ENCODE results near the gene PRDM5.

Gene PRDM5

GRCh38 chr4:120682981-120683380 is 239.5 kb downstream of the PRDM5 start:
- Histone ChIP-seq H3K9me3 (ENCODE audit: insufficient read depth, low read length) (no peaks in the 10 kb centered on the region), H3K9ac (ENCODE audit: insufficient read length, low read depth) (no peak overlapping the region), H3K4me1 (ENCODE audit: insufficient read depth, insufficient read length) (no peaks in the 10 kb centered on the region), H3K4me3 (ENCODE audit: insufficient read length, low read depth) (no peak overlapping the region), H3K27me3 (ENCODE audit: insufficient read depth, insufficient read length) (no peaks in the 10 kb centered on the region), H3K36me3 (ENCODE audit: insufficient read depth, insufficient read length, low read length) (no peaks in the 10 kb centered on the region)
- DNase-seq (ENCODE audit: low read depth, low spot score): no peak
- TF ChIP-seq ZNF274 (IDR thresholded peaks at IDR 0.05; ENCODE audit: low read depth, low read length) (no peak), YY1 (IDR thresholded peaks at IDR 0.05; ENCODE audit: insufficient read depth, insufficient read length) (no peak), SUZ12 (IDR thresholded peaks at IDR 0.05; ENCODE audit: extremely low read depth, insufficient read depth, insufficient read length) (no peak)

- TF ChIP-seq ZNF274 (IDR thresholded peaks at IDR 0.05; ENCODE audit: low read depth, low read length) (no peak), SUZ12 (IDR thresholded peaks at IDR 0.05; ENCODE audit: extremely low read depth, insufficient read depth, insufficient read length) (no peak), YY1 (IDR thresholded peaks at IDR 0.05; ENCODE audit: insufficient read depth, insufficient read length) (no peak)
- no peaks in the 10 kb centered on the region for H3K9me3 ChIP-seq (ENCODE audit: insufficient read depth, low read length)
- no peaks in the 10 kb centered on the region for H3K27me3 ChIP-seq (ENCODE audit: insufficient read depth, insufficient read length)
- H3K9ac ChIP-seq (ENCODE audit: insufficient read length, low read depth): no peak overlapping the region
- no peaks in the 10 kb centered on the region for H3K36me3 ChIP-seq (ENCODE audit: insufficient read depth, insufficient read length, low read length)
- H3K4me3 ChIP-seq (ENCODE audit: insufficient read length, low read depth): no peak overlapping the region
- DNase-seq (ENCODE audit: low read depth, low spot score): no peak
- H3K4me1 ChIP-seq (ENCODE audit: insufficient read depth, insufficient read length): no peaks in the 10 kb centered on the region
Measured at GRCh38 chr4:120680647-120681228, 241.8 kb downstream of the PRDM5 start.

GRCh38 chr4:120673696-120674095 is 248.8 kb downstream of the PRDM5 start:
- no peaks in the 10 kb centered on the region for H3K4me1 ChIP-seq (ENCODE audit: insufficient read depth, insufficient read length)
- TF ChIP-seq ZNF274 (IDR thresholded peaks at IDR 0.05; ENCODE audit: low read depth, low read length) (no peak), SUZ12 (IDR thresholded peaks at IDR 0.05; ENCODE audit: extremely low read depth, insufficient read depth, insufficient read length) (no peak), YY1 (IDR thresholded peaks at IDR 0.05; ENCODE audit: insufficient read depth, insufficient read length) (no peak)
- no peak overlapping the region for H3K4me3 ChIP-seq (ENCODE audit: insufficient read length, low read depth)
- H3K9me3 ChIP-seq (ENCODE audit: insufficient read depth, low read length): peaks cover 16% of the 10 kb centered on the region
- no peaks in the 10 kb centered on the region for H3K36me3 ChIP-seq (ENCODE audit: insufficient read depth, insufficient read length, low read length)
- H3K9ac ChIP-seq (ENCODE audit: insufficient read length, low read depth): no peak overlapping the region
- H3K27me3 ChIP-seq (ENCODE audit: insufficient read depth, insufficient read length): no peaks in the 10 kb centered on the region
- DNase-seq (ENCODE audit: low read depth, low spot score): no peak

- TF ChIP-seq YY1 (IDR thresholded peaks at IDR 0.05; ENCODE audit: insufficient read depth, insufficient read length) (no peak), SUZ12 (IDR thresholded peaks at IDR 0.05; ENCODE audit: extremely low read depth, insufficient read depth, insufficient read length) (no peak), ZNF274 (IDR thresholded peaks at IDR 0.05; ENCODE audit: low read depth, low read length) (no peak)
- no peaks in the 10 kb centered on the region for H3K4me1 ChIP-seq (ENCODE audit: insufficient read depth, insufficient read length)
- H3K36me3 ChIP-seq (ENCODE audit: insufficient read depth, insufficient read length, low read length): no peaks in the 10 kb centered on the region
- DNase-seq (ENCODE audit: low read depth, low spot score): no peak
- H3K9me3 ChIP-seq (ENCODE audit: insufficient read depth, low read length): peaks cover 16% of the 10 kb centered on the region
- H3K9ac ChIP-seq (ENCODE audit: insufficient read length, low read depth): no peak overlapping the region
- no peak overlapping the region for H3K4me3 ChIP-seq (ENCODE audit: insufficient read length, low read depth)
- H3K27me3 ChIP-seq (ENCODE audit: insufficient read depth, insufficient read length): no peaks in the 10 kb centered on the region
Measured at GRCh38 chr4:120672558-120673147, 249.9 kb downstream of the PRDM5 start.

GRCh38 chr4:120672076-120672475 is 250.4 kb downstream of the PRDM5 start:
- Histone ChIP-seq H3K27me3 (ENCODE audit: insufficient read depth, insufficient read length) (no peaks in the 10 kb centered on the region), H3K9ac (ENCODE audit: insufficient read length, low read depth) (no peak overlapping the region), H3K4me3 (ENCODE audit: insufficient read length, low read depth) (no peak overlapping the region), H3K4me1 (ENCODE audit: insufficient read depth, insufficient read length) (no peaks in the 10 kb centered on the region), H3K36me3 (ENCODE audit: insufficient read depth, insufficient read length, low read length) (no peaks in the 10 kb centered on the region), H3K9me3 (ENCODE audit: insufficient read depth, low read length) (peaks cover 16% of the 10 kb centered on the region)
- TF ChIP-seq ZNF274 (IDR thresholded peaks at IDR 0.05; ENCODE audit: low read depth, low read length) (no peak), YY1 (IDR thresholded peaks at IDR 0.05; ENCODE audit: insufficient read depth, insufficient read length) (no peak), SUZ12 (IDR thresholded peaks at IDR 0.05; ENCODE audit: extremely low read depth, insufficient read depth, insufficient read length) (no peak)
- no peak for DNase-seq (ENCODE audit: low read depth, low spot score)

GRCh38 chr4:120671538-120671937 is 251.0 kb downstream of the PRDM5 start:
- no peaks in the 10 kb centered on the region for H3K36me3 ChIP-seq (ENCODE audit: insufficient read depth, insufficient read length, low read length)
- DNase-seq (ENCODE audit: low read depth, low spot score): no peak
- H3K9ac ChIP-seq (ENCODE audit: insufficient read length, low read depth): no peak overlapping the region
- no peak overlapping the region for H3K4me3 ChIP-seq (ENCODE audit: insufficient read length, low read depth)
- H3K27me3 ChIP-seq (ENCODE audit: insufficient read depth, insufficient read length): no peaks in the 10 kb centered on the region
- TF ChIP-seq ZNF274 (IDR thresholded peaks at IDR 0.05; ENCODE audit: low read depth, low read length): no peak
- TF ChIP-seq SUZ12 (IDR thresholded peaks at IDR 0.05; ENCODE audit: extremely low read depth, insufficient read depth, insufficient read length): no peak
- TF ChIP-seq YY1 (IDR thresholded peaks at IDR 0.05; ENCODE audit: insufficient read depth, insufficient read length): no peak
- peaks cover 16% of the 10 kb centered on the region for H3K9me3 ChIP-seq (ENCODE audit: insufficient read depth, low read length)
- no peaks in the 10 kb centered on the region for H3K4me1 ChIP-seq (ENCODE audit: insufficient read depth, insufficient read length)

GRCh38 chr4:120667102-120667501 is 255.4 kb downstream of the PRDM5 start:
- DNase-seq (ENCODE audit: low read depth, low spot score): no peak
- TF ChIP-seq ZNF274 (IDR thresholded peaks at IDR 0.05; ENCODE audit: low read depth, low read length) (no peak), SUZ12 (IDR thresholded peaks at IDR 0.05; ENCODE audit: extremely low read depth, insufficient read depth, insufficient read length) (no peak), YY1 (IDR thresholded peaks at IDR 0.05; ENCODE audit: insufficient read depth, insufficient read length) (no peak)
- no peaks in the 10 kb centered on the region for H3K27me3 ChIP-seq (ENCODE audit: insufficient read depth, insufficient read length)
- no peak overlapping the region for H3K4me3 ChIP-seq (ENCODE audit: insufficient read length, low read depth)
- H3K36me3 ChIP-seq (ENCODE audit: insufficient read depth, insufficient read length, low read length): no peaks in the 10 kb centered on the region
- no peaks in the 10 kb centered on the region for H3K4me1 ChIP-seq (ENCODE audit: insufficient read depth, insufficient read length)
- H3K9ac ChIP-seq (ENCODE audit: insufficient read length, low read depth): no peak overlapping the region
- H3K9me3 ChIP-seq (ENCODE audit: insufficient read depth, low read length): peaks cover 9% of the 10 kb centered on the region

Data from NT2/D1 (cell line).